ENCODE measurements around the gene SELENOO.

SELENOO gene

GRCh38 chr22:50266994-50267393, 66.2 kb downstream of the SELENOO start:
- Histone ChIP-seq H3K27ac (ENCODE audit: low read length) (no peak overlapping the region), H3K4me1 (ENCODE audit: control insufficient read depth, insufficient read depth, low read length) (peaks cover 14% of the 10 kb centered on the region), H3K27me3 (ENCODE audit: control insufficient read depth, insufficient read depth, low read length) (peaks cover 21% of the 10 kb centered on the region), H3K36me3 (ENCODE audit: control insufficient read depth, insufficient read depth, low read length) (no peaks in the 10 kb centered on the region), H3K4me3 (ENCODE audit: low read length) (peak overlapping the region; percentile 35; the same call in 1 of the 2 replicates), H3K9me3 (ENCODE audit: control insufficient read depth, insufficient read depth, low read length) (no peaks in the 10 kb centered on the region)
- DNase-seq (ENCODE audit: low read depth, low spot score) = no peak
- WGBS (ENCODE audit: insufficient coverage, insufficient read length) = no CpG with 5 or more reads among the region's 37 CpGs
